Stimulated activated CD4-positive, alpha-beta T cell treated with anti-CD3 and anti-CD28 coated beads, Interleukin-2, amount 100 ng/mL, for 24 hours (primary cell): ENCODE results near the gene INSR.
"Not testable (repeated sequence)": the region's sequence is repeated elsewhere in the genome, so short reads cannot be mapped to it uniquely, and the experiment has no call there.

ENCODE experiments used
- DNase-seq, 2 donors: peaks; one replicate each; pipeline ENCODE4 v3.0.0-alpha.2; 2020

INSR gene

GRCh38 chr19:7293762-7294557, at the start of gene INSR:
Gene INSR, minus strand, starts transcription at chr19:7294414. Its CDS starts 523 bp downstream, at chr19:7293891.
- DNase-seq: peak; percentile 65 to 81

- DNase-seq: no peak
Observed at GRCh38 chr19:7342143-7342542, 47.9 kb upstream of the INSR start.

GRCh38 chr19:7340959-7341837, 47.0 kb upstream of the INSR start:
- DNase-seq: peak; percentile 91 to 92

- no peak for DNase-seq
Observed at GRCh38 chr19:7337380-7338194, 43.4 kb upstream of the INSR start.

DNA sequence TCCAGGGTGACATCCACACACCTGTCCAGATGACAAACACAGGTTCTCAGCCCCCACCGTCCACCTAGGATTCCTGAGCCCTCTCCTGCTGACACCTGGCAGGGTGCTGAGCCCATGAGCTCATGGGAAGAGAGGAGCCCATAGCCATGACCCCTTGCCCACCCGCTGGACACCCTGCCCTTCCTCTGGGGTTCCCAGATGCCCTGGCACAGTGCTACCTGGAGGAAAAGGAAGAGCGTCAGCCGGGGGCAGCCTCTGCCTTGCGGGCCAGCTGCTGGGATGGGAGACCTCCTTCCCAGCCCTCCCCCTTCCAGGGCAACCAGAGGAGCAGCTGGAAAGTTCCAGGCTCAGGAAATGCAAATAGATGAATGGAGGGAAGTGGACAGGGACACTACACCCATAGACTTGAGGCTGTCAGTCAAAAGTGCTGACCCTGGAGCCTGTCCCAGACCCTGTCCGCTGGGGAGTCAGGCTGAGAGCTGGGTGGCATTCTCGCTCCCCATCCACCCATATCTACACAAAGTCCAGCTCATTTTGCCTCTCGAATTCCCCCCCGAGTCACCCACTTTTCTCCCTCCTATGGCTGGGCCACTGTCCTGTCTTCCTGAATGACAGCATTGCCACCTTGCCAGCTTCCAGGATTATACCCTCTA, 42.2 kb upstream of the INSR start:
- DNase-seq: no peak

- DNase-seq: no peak
Observed at GRCh38 chr19:7333198-7334118, 39.2 kb upstream of the INSR start.

GRCh38 chr19:7331446-7331845, 37.2 kb upstream of the INSR start:
- no peak for DNase-seq

DNA sequence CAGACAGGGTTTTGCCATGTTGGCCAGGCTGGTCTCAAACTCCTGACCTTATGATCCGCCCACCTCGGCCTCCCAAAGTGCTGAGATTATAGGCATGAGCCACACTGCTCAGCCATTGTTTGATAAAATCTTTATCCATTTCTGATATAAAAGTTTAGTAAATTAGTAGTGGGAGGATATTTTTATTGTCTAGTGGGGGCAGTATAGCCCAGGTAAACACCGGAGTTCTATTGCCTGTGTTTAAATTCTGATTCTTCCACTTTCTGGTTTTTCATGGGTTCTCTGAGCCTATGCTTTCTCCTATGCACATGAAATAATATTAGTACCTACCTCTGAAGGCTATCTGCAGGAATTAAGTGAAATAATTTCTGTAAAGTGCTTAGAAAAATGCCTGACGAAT, 34.4 kb upstream of the INSR start:
- DNase-seq: no peak

GRCh38 chr19:7327802-7328201, 33.6 kb upstream of the INSR start:
- no peak for DNase-seq

GRCh38 chr19:7326105-7326877, 32.1 kb upstream of the INSR start:
- DNase-seq: peak; percentile 53 to 57

DNA sequence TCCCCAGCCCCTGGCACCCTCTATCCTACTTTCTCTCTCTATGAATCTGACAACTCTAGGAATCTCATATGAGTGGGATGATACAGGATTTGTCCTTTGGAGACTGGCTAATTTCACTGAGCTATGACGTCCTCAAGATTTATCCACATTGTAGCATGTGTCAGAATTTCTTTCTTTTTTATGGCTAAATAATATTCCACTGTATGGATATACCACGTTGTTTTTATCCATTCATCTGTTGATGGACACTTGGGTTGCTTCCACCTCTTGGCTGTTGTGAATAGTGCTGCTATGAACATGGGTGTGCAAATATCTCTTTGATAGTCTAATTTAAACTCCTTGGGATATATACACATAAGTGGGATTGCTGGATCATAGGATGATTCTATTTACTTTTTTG, 24.0 kb upstream of the INSR start:
- no peak for DNase-seq

DNA sequence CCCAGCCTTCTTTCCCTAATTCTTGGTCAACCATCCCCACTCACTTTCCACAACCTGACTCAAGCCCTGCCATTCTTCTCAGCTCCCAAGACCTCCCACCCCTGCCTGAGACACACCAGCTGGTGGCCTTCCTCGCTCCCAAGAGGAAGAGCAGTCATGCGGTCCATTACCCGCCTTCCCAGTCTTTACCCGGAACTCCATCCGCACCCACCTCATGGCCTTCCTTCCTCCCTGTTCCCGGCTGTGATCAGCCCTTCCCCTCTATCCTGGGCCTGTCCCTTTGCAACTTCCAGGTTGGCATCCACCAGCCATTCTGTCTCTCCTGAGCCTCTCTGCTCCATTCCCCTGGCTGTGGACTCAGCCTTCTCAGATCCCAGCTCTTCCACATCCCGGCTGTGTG, 18.6 kb upstream of the INSR start:
- DNase-seq: no peak

GRCh38 chr19:7311911-7312310, 17.7 kb upstream of the INSR start:
- DNase-seq: no peak

GRCh38 chr19:7308327-7308726, 14.1 kb upstream of the INSR start:
- DNase-seq: not testable (repeated sequence)

- DNase-seq: no peak
Observed at GRCh38 chr19:7307590-7308218, 13.5 kb upstream of the INSR start.

DNA sequence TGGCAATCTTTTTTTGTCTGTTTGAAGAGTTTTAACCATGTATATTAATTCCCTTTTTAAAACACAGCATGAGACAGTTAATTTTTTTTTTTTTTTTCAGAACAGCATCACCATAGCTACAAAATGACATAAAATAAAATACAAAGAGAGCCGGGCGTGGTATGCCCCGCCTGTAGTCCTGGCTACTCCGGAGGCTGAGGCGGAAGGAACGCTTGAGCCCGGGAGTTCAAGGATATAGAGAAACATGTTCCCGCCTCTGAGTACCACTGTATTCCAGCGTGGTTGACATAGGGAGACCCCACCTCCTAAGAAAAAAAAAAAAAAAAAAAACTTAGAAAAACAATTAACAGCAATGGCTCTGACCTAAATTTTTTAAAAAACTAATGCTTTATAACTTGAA, 10.0 kb upstream of the INSR start:
- DNase-seq: no peak

- no peak for DNase-seq
Observed at GRCh38 chr19:7303470-7303869, 9.3 kb upstream of the INSR start.

- DNase-seq: no peak
Observed at GRCh38 chr19:7301525-7301924, 7.3 kb upstream of the INSR start.

GRCh38 chr19:7297742-7298141, 3.5 kb upstream of the INSR start:
- DNase-seq: no peak

DNA sequence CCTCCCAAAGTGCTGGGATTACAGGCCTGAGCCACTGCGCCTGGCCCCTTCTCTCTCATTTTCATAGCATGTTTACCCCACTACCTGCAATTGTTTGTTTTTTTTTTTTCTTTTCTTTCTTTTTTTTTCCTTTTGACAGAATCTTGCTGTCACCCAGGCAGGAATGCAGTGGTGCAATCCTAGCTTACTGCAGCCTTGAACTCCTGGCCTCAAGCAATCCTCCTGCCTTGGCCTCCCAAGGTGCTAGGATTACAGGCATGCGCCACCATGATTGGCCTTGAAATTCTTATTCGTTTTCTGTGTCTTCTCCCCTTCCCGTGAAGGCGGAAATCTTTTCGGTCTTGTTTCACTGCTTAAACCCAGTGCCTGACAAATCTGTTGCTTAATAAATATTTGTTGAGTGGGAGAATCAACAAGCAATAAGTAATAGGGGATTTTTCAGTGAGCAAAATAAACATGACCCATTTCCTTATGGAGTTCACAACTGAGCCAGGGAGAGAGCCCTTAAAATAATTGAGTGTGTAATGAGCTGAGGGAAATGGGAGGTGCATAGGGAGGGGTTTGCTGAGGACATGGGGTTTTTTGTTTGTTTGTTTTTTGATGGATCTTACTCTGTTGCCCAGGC, 1.8 kb upstream of the INSR start:
- DNase-seq: no peak
